GM12878 (cell line): ENCODE measurements around the gene ST7. TPM values are rescaled to one million over a fixed set of nuclear protein-coding genes. Genes with fewer than 3 reads are reported as not detected.

ENCODE experiments used
- BCLAF1 ChIP-seq: fragments of 450-650 bp; IDR thresholded peaks from 2 replicates; pipeline ENCODE4 v1.6.1; 2017; ENCODE audit warnings: antibody characterized with exemption, mild to moderate bottlenecking, moderate library complexity
- EP300 ChIP-seq, 2 experiments: fragments of 150-350 bp in 1 of 2; IDR thresholded peaks; 2 replicates each; pipeline ENCODE4 v1.6.1; 2011 to 2012; ENCODE audit warnings: low read depth in 2 of 2, low read length in 2 of 2, borderline replicate concordance in 1 of 2, improper control_type of control experiment in 1 of 2, inconsistent platforms in 1 of 2; ENCODE audit not compliant: control insufficient read depth in 1 of 2
- GABPA ChIP-seq: IDR thresholded peaks from 2 replicates; pipeline ENCODE4 v1.6.1; 2014; ENCODE audit warnings: antibody characterized with exemption, low read depth, mild to moderate bottlenecking, inconsistent platforms
- HDAC2 ChIP-seq: fragments of 200-600 bp; sonication (generic); IDR thresholded peaks from 2 replicates; pipeline ENCODE4 v1.6.1; 2017
- NFIC ChIP-seq: IDR thresholded peaks from 2 replicates; pipeline ENCODE4 v1.6.1; 2012; ENCODE audit warnings: low read depth, mild to moderate bottlenecking, inconsistent platforms, low read length, moderate library complexity
- NFYB ChIP-seq: IDR thresholded peaks from 2 replicates; pipeline ENCODE4 v1.6.1; 2011; ENCODE audit warnings: low read depth, mild to moderate bottlenecking, low read length, improper control_type of control experiment, moderate library complexity; ENCODE audit not compliant: insufficient read depth
- NRF1 ChIP-seq: conservative IDR thresholded peaks from 2 replicates; pipeline ENCODE4 v1.6.1; 2011; ENCODE audit warnings: mild to moderate bottlenecking, low read depth, low read length, improper control_type of control experiment
- PRDM15 ChIP-seq: fragments of 450-650 bp; formaldehyde crosslinking; IDR thresholded peaks from 2 replicates; pipeline ENCODE4 v1.4.0; 2020; ENCODE audit warnings: mild to moderate bottlenecking, moderate library complexity
- RAD51 ChIP-seq: fragments of 450-650 bp; IDR thresholded peaks from 2 replicates; pipeline ENCODE4 v1.6.1; 2016; ENCODE audit warnings: moderate library complexity, mild to moderate bottlenecking, inconsistent platforms
- RUNX3 ChIP-seq: IDR thresholded peaks from 2 replicates; pipeline ENCODE4 v1.6.1; 2012; ENCODE audit warnings: low read length, inconsistent platforms
- SPI1 ChIP-seq: IDR thresholded peaks from 2 replicates; pipeline ENCODE4 v1.6.1; 2011; ENCODE audit warnings: low read depth, mild to moderate bottlenecking, low read length, moderate library complexity, borderline replicate concordance; ENCODE audit not compliant: insufficient read depth
- TAF1 ChIP-seq: IDR thresholded peaks from 2 replicates; pipeline ENCODE4 v1.6.1; 2011; ENCODE audit warnings: mild to moderate bottlenecking, low read depth, low read length, borderline replicate concordance
- USF1 ChIP-seq: IDR thresholded peaks from 2 replicates; pipeline ENCODE4 v1.6.1; 2011; ENCODE audit warnings: borderline replicate concordance, low read depth, mild to moderate bottlenecking, moderate library complexity, mixed read lengths, low read length; ENCODE audit not compliant: insufficient read depth; ENCODE audit errors: extremely low read length
- USF2 ChIP-seq: IDR thresholded peaks from 2 replicates; pipeline ENCODE4 v1.6.1; 2011; ENCODE audit warnings: low read depth, low read length, improper control_type of control experiment, borderline replicate concordance
- ZBTB4 ChIP-seq: fragments of 450-650 bp; formaldehyde crosslinking; IDR thresholded peaks from 2 replicates; pipeline ENCODE4 v1.4.0; 2022; ENCODE audit warnings: mild to moderate bottlenecking, moderate library complexity
- ZZZ3 ChIP-seq: IDR thresholded peaks from 2 replicates; pipeline ENCODE4 v1.6.1; 2011; ENCODE audit warnings: low read depth; ENCODE audit not compliant: control insufficient read depth, insufficient read length
- polyA plus RNA-seq, 11 experiments: library from polyadenylated mRNA; depleted of rRNA in 4 of 11; unstranded in 6 of 11; stranded (reverse) in 5 of 11; fragments of >200 nt; fragmentation: Nextera tagmentation in 4 of 11; fragmentation: Illumina TruSeq in 1 of 11; extraction: Ambion mirVana in 4 of 11; extraction: Trizol in 1 of 11; gene quantifications; 1 replicate in 1 of 11; 2 replicates in 10 of 11; pipeline versions ENCODE4 v1.2.1 to v1.2.3, GENCODE V29; 2011 to 2016; ENCODE audit warnings: inconsistent platforms in 2 of 11, missing spikeins in 2 of 11, low read depth in 1 of 11
- total RNA-seq, 4 experiments: library from RNA; depleted of rRNA in 3 of 4; stranded (reverse); fragments of >200 nt in 3 of 4; fragmentation: Illumina TruSeq in 1 of 4; extraction: Trizol in 1 of 4; gene quantifications; 2 replicates each; pipeline versions ENCODE4 v1.2.1 to v1.2.3, GENCODE V29; 2013 to 2021

Gene ST7
- total and polyA plus RNA-seq, 10 of the 15 experiments (the other 5 are each of a cell fraction or from before 2014, with no cell fraction given) = 27.7 to 76.4 (median 53.6) TPM

GRCh38 chr7:116952635-116953371 lies 498 bp upstream of the ST7 start (continued):
- TF ChIP-seq PRDM15 (no peak), NFIC (0 out of 2 replicates have a peak, but pooled peaks have one; percentile 31), NFYB (no peak), EP300 (IDR thresholded peaks at IDR 0.05; ENCODE audit: borderline replicate concordance in 1 of 2, control insufficient read depth in 1 of 2, low read depth in 2 of 2, low read length in 2 of 2) (no peak), USF2 (no peak; the same call in 1 of the 2 replicates), GABPA (no peak), NRF1 (no peak), SPI1 (no peak), USF1 (peak; percentile 61), TAF1 (no peak), RUNX3 (peak; percentile 15; the same call in 1 of the 2 replicates), ZBTB4 (no peak), RAD51 (peak; percentile 65), HDAC2 (no peak), ZZZ3 (no peak), BCLAF1 (no peak)
